Osteoblast (primary cell): Measurements from ENCODE around the gene ST3GAL2. TPM values are rescaled to one million over a fixed set of nuclear protein-coding genes. Genes with fewer than 3 reads are reported as not detected.
"Not testable (repeated sequence)": the region's sequence is repeated elsewhere in the genome, so short reads cannot be mapped to it uniquely, and the experiment has no call there.

Source experiments
- DNase-seq: peaks from one replicate; pipeline ENCODE4 v3.0.0; 2011; ENCODE audit warnings: low spot score, mixed read lengths; ENCODE audit not compliant: insufficient read length; ENCODE audit errors: missing footprints
- H2AFZ ChIP-seq: 2 replicates; pipeline ENCODE4 v1.6.0; 2011; ENCODE audit warnings: mild to moderate bottlenecking, low read length
- H3K27ac ChIP-seq: 2 replicates; pipeline ENCODE4 v1.5.1; 2011; ENCODE audit warnings: mild to moderate bottlenecking, low read depth, low read length, moderate library complexity
- H3K27me3 ChIP-seq: 2 replicates; pipeline ENCODE4 v1.6.0; 2012; ENCODE audit warnings: mild to moderate bottlenecking, control low read depth, inconsistent platforms, low read length, moderate library complexity; ENCODE audit not compliant: insufficient read depth
- H3K36me3 ChIP-seq: 2 replicates; pipeline ENCODE4 v1.5.1; 2011; ENCODE audit warnings: mild to moderate bottlenecking, low read length, control low read depth, moderate library complexity; ENCODE audit not compliant: insufficient read depth
- H3K4me1 ChIP-seq: 2 replicates; pipeline ENCODE4 v1.5.1; 2011; ENCODE audit warnings: mild to moderate bottlenecking, low read length, control low read depth, moderate library complexity; ENCODE audit not compliant: insufficient read depth
- H3K4me2 ChIP-seq: 2 replicates; pipeline ENCODE4 v1.6.0; 2011; ENCODE audit warnings: mild to moderate bottlenecking, low read length; ENCODE audit not compliant: insufficient read depth
- H3K4me3 ChIP-seq: fragments of 200-600 bp; sonication (generic); 3 replicates; pipeline ENCODE4 v1.5.1; 2012; ENCODE audit warnings: mild to moderate bottlenecking, low read length, inconsistent platforms; ENCODE audit not compliant: insufficient read depth
- H3K79me2 ChIP-seq: 2 replicates; pipeline ENCODE4 v1.6.0; 2012; ENCODE audit warnings: mild to moderate bottlenecking, low read length, control low read depth, inconsistent platforms; ENCODE audit not compliant: insufficient read depth
- H3K9me3 ChIP-seq: 2 replicates; pipeline ENCODE4 v1.5.1; 2011; ENCODE audit warnings: low read depth, low read length, control low read depth
- H4K20me1 ChIP-seq: 2 replicates; pipeline ENCODE4 v1.6.0; 2012; ENCODE audit warnings: mild to moderate bottlenecking, low read length, control low read depth; ENCODE audit not compliant: insufficient read depth
- CTCF ChIP-seq: IDR thresholded peaks from 2 replicates; pipeline ENCODE4 v1.5.1; 2011; ENCODE audit warnings: mild to moderate bottlenecking, low read depth, low read length, moderate library complexity; ENCODE audit errors: extremely low read depth
- total RNA-seq: library from RNA; depleted of rRNA; stranded (reverse); fragments of >200 nt; gene quantifications from 2 replicates; pipeline ENCODE4 v1.2.3, GENCODE V29; 2012

Gene ST3GAL2
- total RNA-seq, 1 donor: 22.4 TPM

- Histone ChIP-seq H3K9me3 (no peaks in the 10 kb centered on the region), H2AFZ (no peak overlapping the region), H3K79me2 (peaks cover 21% of the 10 kb centered on the region), H3K4me3 (no peak overlapping the region), H3K4me1 (peaks cover 13% of the 10 kb centered on the region), H3K27me3 (no peaks in the 10 kb centered on the region), H3K4me2 (no peak overlapping the region), H4K20me1 (peaks cover 15% of the 10 kb centered on the region), H3K36me3 (peaks cover 9% of the 10 kb centered on the region), H3K27ac (no peak overlapping the region)
- no peak for TF ChIP-seq CTCF
- peak; percentile 46 for DNase-seq
Measured at GRCh38 chr16:70407811-70408274, 31.1 kb downstream of the ST3GAL2 start.

- H3K4me3 ChIP-seq, H3K27ac ChIP-seq, DNase-seq, H3K27me3 ChIP-seq, H3K4me2 ChIP-seq, H3K9me3 ChIP-seq, H3K36me3 ChIP-seq, H2AFZ ChIP-seq: not testable (repeated sequence)
- peaks cover 16% of the 10 kb centered on the region for H4K20me1 ChIP-seq
- peaks cover 13% of the 10 kb centered on the region for H3K4me1 ChIP-seq
- H3K79me2 ChIP-seq: peaks cover 27% of the 10 kb centered on the region
Measured at GRCh38 chr16:70406104-70406503, 32.8 kb downstream of the ST3GAL2 start.

GRCh38 chr16:70402916-70403659 is 35.8 kb downstream of the ST3GAL2 start:
- no peaks in the 10 kb centered on the region for H3K27me3 ChIP-seq
- no peak overlapping the region for H3K4me3 ChIP-seq
- H3K4me2 ChIP-seq: no peak overlapping the region
- H3K4me1 ChIP-seq: peaks cover 13% of the 10 kb centered on the region
- H4K20me1 ChIP-seq: peaks cover 17% of the 10 kb centered on the region
- no peak for DNase-seq
- H3K9me3 ChIP-seq: no peaks in the 10 kb centered on the region
- H3K27ac ChIP-seq: no peak overlapping the region
- peaks cover 34% of the 10 kb centered on the region for H3K79me2 ChIP-seq
- H2AFZ ChIP-seq: no peak overlapping the region
- peaks cover under 1% of the 10 kb centered on the region for H3K36me3 ChIP-seq
- TF ChIP-seq CTCF: no peak

GRCh38 chr16:70399951-70400350 is 38.9 kb downstream of the ST3GAL2 start:
- TF ChIP-seq CTCF: no peak
- peaks cover 13% of the 10 kb centered on the region for H3K4me1 ChIP-seq
- peaks cover 25% of the 10 kb centered on the region for H3K79me2 ChIP-seq
- H3K36me3 ChIP-seq: peaks cover 3% of the 10 kb centered on the region
- no peak overlapping the region for H3K27ac ChIP-seq
- H4K20me1 ChIP-seq: peaks cover 17% of the 10 kb centered on the region
- no peak for DNase-seq
- no peak overlapping the region for H3K4me3 ChIP-seq
- H3K4me2 ChIP-seq: no peak overlapping the region
- H3K9me3 ChIP-seq: no peaks in the 10 kb centered on the region
- H2AFZ ChIP-seq: no peak overlapping the region
- no peaks in the 10 kb centered on the region for H3K27me3 ChIP-seq
